Esophagus squamous epithelium (tissue), 5 donors: ENCODE data around the gene ADARB2. TPM values are rescaled to one million over a fixed set of nuclear protein-coding genes. Genes with fewer than 3 reads are reported as not detected.

Experiments
- DNase-seq: peaks from one replicate; lab custom pipeline; 2025; lab: John Stamatoyannopoulos, UW
- H3K27ac ChIP-seq, 4 donors: fragments of 200-600 bp; sonication (generic); one replicate each; pipeline ENCODE4 v1.5.1; 2016 to 2019; ENCODE audit warnings: mild to moderate bottlenecking in 1 of 4
- H3K27me3 ChIP-seq, 4 donors: fragments of 200-600 bp; sonication (generic); 1 replicate in 3 of 4; 2 replicates in 1 of 4; pipeline versions ENCODE4 v1.5.1 to v1.6.0; 2017 to 2021; ENCODE audit warnings: antibody characterized with exemption in 1 of 4
- H3K36me3 ChIP-seq, 3 donors: fragments of 200-600 bp; sonication (generic); one replicate each; pipeline ENCODE4 v1.5.1; 2016 to 2019
- H3K4me1 ChIP-seq, 3 donors: fragments of 200-600 bp; sonication (generic); one replicate each; pipeline ENCODE4 v1.5.1; 2017 to 2019
- H3K4me3 ChIP-seq, 4 donors: fragments of 200-600 bp; sonication (generic); 1 replicate in 3 of 4; 2 replicates in 1 of 4; pipeline ENCODE4 v1.5.1; 2016 to 2019; ENCODE audit warnings: mild to moderate bottlenecking in 2 of 4, moderate library complexity in 1 of 4
- H3K9me3 ChIP-seq, 3 donors: fragments of 200-600 bp; sonication (generic); one replicate each; pipeline ENCODE4 v1.5.1; 2016 to 2019
- CTCF ChIP-seq, 6 experiments: fragments of 450-650 bp in 4 of 6; fragments of 200-600 bp in 2 of 6; sonication (generic) in 2 of 6; IDR thresholded peaks; one replicate each; pipeline ENCODE4 v1.5.1; 2016 to 2019; ENCODE audit warnings: antibody characterized with exemption in 6 of 6, mild to moderate bottlenecking in 4 of 6, moderate library complexity in 4 of 6
- POLR2A ChIP-seq, 4 donors: fragments of 450-650 bp; IDR thresholded peaks; one replicate each; pipeline ENCODE4 v1.6.1; 2017; ENCODE audit warnings: antibody characterized with exemption in 4 of 4, mild to moderate bottlenecking in 4 of 4, moderate library complexity in 3 of 4
- WGBS, 2 donors: methylation state at CpG; one replicate each; pipeline ENCODE4 v1.1.5; 2018; 5-methylcytosine and 5-hydroxymethylcytosine counted together
- intact Hi-C: fragments of 100-400 bp; cut with DNase I; formaldehyde crosslinking; loops from one replicate; pipeline ENCODE4 v1.15.0; 2022
- total RNA-seq, 4 donors: library from RNA; depleted of rRNA; stranded (reverse); fragments of >200 nt; gene quantifications; one replicate each; pipeline ENCODE4 v1.1.0, GENCODE V29; 2016
- donor health status: DM: yes; HTN: yes; CAD: no.

Gene ADARB2
- total RNA-seq, 4 donors from 2014 or later, result 0.21 to 3.5 (median 1.5) TPM

- H3K4me3 ChIP-seq, result no peak overlapping the region
- H3K9me3 ChIP-seq, result no peaks in the 10 kb centered on the region
- intact Hi-C loops, result no loop called here
- 75 to 89% methylated on average over 8 of the region's 8 CpGs for WGBS, 2 donors
- no peaks in the 10 kb centered on the region for H3K36me3 ChIP-seq
- H3K4me1 ChIP-seq, result no peaks in the 10 kb centered on the region
- DNase-seq, result no peak
- H3K27me3 ChIP-seq, result no peaks in the 10 kb centered on the region
- no peak overlapping the region for H3K27ac ChIP-seq
- TF ChIP-seq POLR2A (IDR thresholded peaks at IDR 0.05) (no peak), CTCF (IDR thresholded peaks at IDR 0.05) (no peak)
These were observed 527.9 kb downstream of the ADARB2 start for GRCh38 chr10:1209355-1209979.

GRCh38 chr10:1208366-1209311 lies 528.7 kb downstream of the ADARB2 start:
- intact Hi-C loops, result no loop called here
- TF ChIP-seq POLR2A (IDR thresholded peaks at IDR 0.05), result no peak
- TF ChIP-seq CTCF (IDR thresholded peaks at IDR 0.05), result no peak
- no peaks in the 10 kb centered on the region for H3K36me3 ChIP-seq
- H3K4me3 ChIP-seq, result no peak overlapping the region
- no peak overlapping the region for H3K27ac ChIP-seq
- DNase-seq, result no peak
- H3K27me3 ChIP-seq, result no peaks in the 10 kb centered on the region
- no peaks in the 10 kb centered on the region for H3K4me1 ChIP-seq
- no peaks in the 10 kb centered on the region for H3K9me3 ChIP-seq
- 90 to 93% methylated on average over 2 to 8 of the region's 20 CpGs for WGBS, 2 donors

GRCh38 chr10:1206601-1207000 lies 530.7 kb downstream of the ADARB2 start:
- WGBS, 2 donors, result 94 to 95% methylated on average over 14 to 15 of the region's 19 CpGs
- Histone ChIP-seq H3K9me3 (no peaks in the 10 kb centered on the region), H3K27me3 (no peaks in the 10 kb centered on the region), H3K36me3 (no peaks in the 10 kb centered on the region), H3K4me3 (no peak overlapping the region), H3K27ac (no peak overlapping the region), H3K4me1 (no peaks in the 10 kb centered on the region)
- no peak for TF ChIP-seq CTCF (IDR thresholded peaks at IDR 0.05)
- no peak for TF ChIP-seq POLR2A (IDR thresholded peaks at IDR 0.05)
- no peak for DNase-seq
- intact Hi-C loops, result no loop called here

GRCh38 chr10:1206101-1206500 lies 531.2 kb downstream of the ADARB2 start:
- TF ChIP-seq POLR2A (IDR thresholded peaks at IDR 0.05), result no peak
- no peak for TF ChIP-seq CTCF (IDR thresholded peaks at IDR 0.05)
- Histone ChIP-seq H3K9me3 (no peaks in the 10 kb centered on the region), H3K27ac (no peak overlapping the region), H3K4me3 (no peak overlapping the region), H3K27me3 (no peaks in the 10 kb centered on the region), H3K36me3 (no peaks in the 10 kb centered on the region), H3K4me1 (no peaks in the 10 kb centered on the region)
- no peak for DNase-seq
- whole genome bisulfite sequencing, 2 donors, result 86 to 90% methylated on average over 13 to 23 of the region's 23 CpGs
- intact Hi-C loops, result no loop called here

GRCh38 chr10:1205450-1206030 lies 531.8 kb downstream of the ADARB2 start:
- intact Hi-C loops, result no loop called here
- Histone ChIP-seq H3K36me3 (no peaks in the 10 kb centered on the region), H3K27me3 (no peaks in the 10 kb centered on the region), H3K9me3 (no peaks in the 10 kb centered on the region), H3K4me3 (no peak overlapping the region), H3K4me1 (no peaks in the 10 kb centered on the region), H3K27ac (no peak overlapping the region)
- no peak for DNase-seq
- no peak for TF ChIP-seq POLR2A (IDR thresholded peaks at IDR 0.05)
- TF ChIP-seq CTCF (IDR thresholded peaks at IDR 0.05), result no peak
- WGBS, 2 donors, result 91% methylated on average over 6 of the region's 27 CpGs; no CpG with 5 or more reads in 1 of the 2 donors
